Measurements from ENCODE around the gene NAA60.
"Not testable (repeated sequence)": the region's sequence is repeated elsewhere in the genome, so short reads cannot be mapped to it uniquely, and the experiment has no call there.

Gene NAA60

GRCh38 chr16:3461151-3461550, 17.7 kb downstream of the NAA60 start:
- no peak for FAIRE-seq
- no peak for DNase-seq (ENCODE audit: low spot score)

- no peak for DNase-seq (ENCODE audit: low spot score)
- no peak for FAIRE-seq
Observed at GRCh38 chr16:3465301-3465700, 21.8 kb downstream of the NAA60 start.

GRCh38 chr16:3465911-3466584, 22.6 kb downstream of the NAA60 start:
- no peak for FAIRE-seq
- DNase-seq (ENCODE audit: low spot score) = no peak

GRCh38 chr16:3467182-3467581, 23.7 kb downstream of the NAA60 start:
- DNase-seq (ENCODE audit: low spot score) = no peak
- FAIRE-seq = no peak

GRCh38 chr16:3467921-3468320, 24.4 kb downstream of the NAA60 start:
- FAIRE-seq = no peak
- DNase-seq (ENCODE audit: low spot score) = no peak

GRCh38 chr16:3468501-3468900, 25.0 kb downstream of the NAA60 start:
- no peak for FAIRE-seq
- no peak for DNase-seq (ENCODE audit: low spot score)

GRCh38 chr16:3469736-3470135, 26.3 kb downstream of the NAA60 start:
- FAIRE-seq = no peak
- DNase-seq (ENCODE audit: low spot score) = no peak

GRCh38 chr16:3470723-3471122, 27.2 kb downstream of the NAA60 start:
- no peak for FAIRE-seq
- DNase-seq (ENCODE audit: low spot score) = no peak

- FAIRE-seq (no peak), DNase-seq (ENCODE audit: low spot score) (no peak)
Observed at GRCh38 chr16:3471518-3472176, 28.2 kb downstream of the NAA60 start.

- FAIRE-seq (no peak), DNase-seq (ENCODE audit: low spot score) (no peak)
Observed at GRCh38 chr16:3472878-3473595, 29.6 kb downstream of the NAA60 start.

- FAIRE-seq; DNase-seq (ENCODE audit: low spot score): not testable (repeated sequence)
Observed at GRCh38 chr16:3473596-3473943, 30.1 kb downstream of the NAA60 start.

- DNase-seq (ENCODE audit: low spot score) = no peak
- FAIRE-seq = no peak
Observed at GRCh38 chr16:3474136-3474779, 30.8 kb downstream of the NAA60 start.

GRCh38 chr16:3474870-3475269, 31.4 kb downstream of the NAA60 start:
- not testable (repeated sequence) for FAIRE-seq; DNase-seq (ENCODE audit: low spot score)

- DNase-seq (ENCODE audit: low spot score) (no peak), FAIRE-seq (no peak)
Observed at GRCh38 chr16:3475604-3476375, 32.3 kb downstream of the NAA60 start.

GRCh38 chr16:3476409-3476808, 32.9 kb downstream of the NAA60 start:
- FAIRE-seq = no peak
- no peak for DNase-seq (ENCODE audit: low spot score)

GRCh38 chr16:3478242-3478925, 34.9 kb downstream of the NAA60 start:
- DNase-seq (ENCODE audit: low spot score) = no peak
- FAIRE-seq = no peak

GRCh38 chr16:3479654-3480216, 36.3 kb downstream of the NAA60 start:
- no peak for DNase-seq (ENCODE audit: low spot score)
- no peak for FAIRE-seq

- DNase-seq (ENCODE audit: low spot score) (no peak), FAIRE-seq (no peak)
Observed at GRCh38 chr16:3480901-3481695, 37.6 kb downstream of the NAA60 start.

Measured in urothelium cell line (cell line).